ENCODE data around the gene GPR161.

The GPR161 gene

DNA sequence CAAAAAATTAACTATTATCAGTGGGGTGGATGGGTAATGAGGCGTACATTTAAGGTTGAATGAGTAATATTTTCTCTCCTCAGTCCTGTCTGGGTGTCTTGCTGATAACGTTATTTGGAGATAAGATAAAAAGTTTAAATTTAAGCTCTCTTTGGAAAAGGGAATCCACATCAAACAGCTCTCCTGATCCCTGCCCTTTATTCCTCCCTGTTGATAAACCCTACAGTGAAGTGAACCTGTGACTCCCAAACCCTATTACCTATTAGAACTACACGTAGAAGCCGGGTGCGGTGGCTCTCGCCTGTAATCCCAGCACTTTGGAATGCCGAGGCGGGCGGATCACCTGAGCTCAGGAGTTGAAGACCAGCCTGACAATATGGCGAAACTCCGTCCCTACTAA lies 9.9 kb upstream of the GPR161 start:
- DNase-seq (ENCODE audit: low read depth, low spot score) = no peak

DNA sequence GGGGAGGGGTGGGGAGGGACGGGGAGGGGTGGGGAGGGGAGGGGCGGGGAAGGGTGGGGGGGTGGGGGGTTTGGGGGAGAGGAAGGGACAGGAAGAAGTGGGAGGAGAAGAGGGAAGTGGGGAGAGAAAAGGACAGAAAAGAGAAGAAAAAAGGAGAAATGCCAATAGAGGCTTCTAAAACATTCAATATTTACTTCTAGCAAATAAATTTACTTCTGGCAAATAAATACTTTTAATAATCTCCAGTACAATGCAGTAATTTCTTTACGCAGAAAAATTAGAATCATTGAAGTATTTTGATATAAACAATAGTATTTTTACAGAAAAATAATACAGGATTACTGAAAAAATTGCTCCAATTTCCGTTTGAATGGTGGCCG lies 9.4 kb upstream of the GPR161 start:
- no peak for DNase-seq (ENCODE audit: low read depth, low spot score)

DNA sequence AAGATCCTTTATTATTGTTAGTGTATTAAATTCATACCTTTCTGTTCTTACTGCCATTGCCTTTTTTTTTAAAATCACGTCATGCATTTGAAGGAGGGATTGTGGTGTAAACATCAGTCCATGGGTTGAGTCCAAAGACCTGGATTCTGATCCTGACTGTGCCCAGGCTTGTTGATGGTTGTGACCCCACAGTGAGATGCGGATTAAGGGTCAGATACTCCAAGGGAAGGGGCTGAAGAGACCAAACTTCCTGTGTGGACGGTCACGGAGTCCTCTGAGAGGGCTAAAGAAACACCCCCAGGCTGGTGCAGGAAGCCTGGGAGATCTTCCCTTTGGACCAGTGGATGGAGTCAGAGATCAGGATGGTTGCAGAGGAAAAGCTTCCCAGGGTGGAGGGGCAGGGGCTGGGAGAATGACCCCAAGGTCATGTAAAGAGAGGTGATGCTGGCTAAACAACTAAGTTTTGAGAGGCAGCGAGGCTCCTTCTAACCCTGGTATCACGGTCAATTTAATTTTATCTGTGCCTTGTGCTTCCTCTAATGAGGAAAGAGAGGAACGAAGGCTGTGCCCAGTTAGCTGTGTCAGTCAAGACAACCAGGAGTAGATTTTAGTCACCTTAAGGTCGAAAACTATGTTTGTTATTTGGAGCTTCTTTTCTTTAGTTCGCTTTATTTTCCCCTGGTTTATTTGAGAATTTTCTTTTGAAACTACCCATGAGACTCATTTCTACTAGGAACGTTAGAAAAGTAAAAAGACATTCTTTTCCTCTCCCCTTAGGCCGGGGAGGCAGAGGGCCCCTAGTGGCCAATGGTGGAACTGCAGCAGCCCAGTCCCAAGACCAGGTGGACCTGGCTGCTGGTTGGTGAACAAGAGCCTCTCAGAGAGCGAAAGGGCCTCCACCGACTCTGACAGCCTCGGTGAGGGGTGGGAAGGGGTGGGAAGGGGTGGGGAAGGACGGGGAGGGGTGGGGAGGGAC lies 8.7 kb upstream of the GPR161 start:
- peak; percentile 55 for DNase-seq (ENCODE audit: low read depth, low spot score)

DNA sequence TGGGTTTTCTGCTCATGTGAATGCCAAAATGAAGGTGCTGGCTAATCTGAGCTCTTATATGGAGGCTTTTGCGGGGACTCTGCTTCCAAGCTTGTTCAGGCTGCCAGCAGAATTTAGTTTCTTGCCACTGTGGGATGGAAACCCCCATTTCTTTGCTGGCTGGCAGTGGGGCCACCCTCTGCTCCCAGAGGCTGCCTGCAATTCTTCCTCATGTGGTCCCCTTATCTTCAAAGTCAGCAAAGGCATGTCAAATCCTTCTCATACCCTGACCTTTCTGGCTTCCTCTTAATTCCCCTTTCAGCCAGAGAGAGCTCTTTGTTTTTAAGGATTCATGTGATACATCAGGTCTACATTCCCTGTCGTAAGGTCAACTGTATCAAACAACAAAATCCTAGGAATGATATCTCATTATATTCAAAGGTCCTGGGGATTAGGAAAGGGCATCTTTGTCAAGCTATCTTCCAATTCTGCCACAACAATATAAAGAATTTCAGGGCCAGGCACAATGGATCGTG lies 5.2 kb upstream of the GPR161 start:
- no peak for DNase-seq (ENCODE audit: low read depth, low spot score)

DNA sequence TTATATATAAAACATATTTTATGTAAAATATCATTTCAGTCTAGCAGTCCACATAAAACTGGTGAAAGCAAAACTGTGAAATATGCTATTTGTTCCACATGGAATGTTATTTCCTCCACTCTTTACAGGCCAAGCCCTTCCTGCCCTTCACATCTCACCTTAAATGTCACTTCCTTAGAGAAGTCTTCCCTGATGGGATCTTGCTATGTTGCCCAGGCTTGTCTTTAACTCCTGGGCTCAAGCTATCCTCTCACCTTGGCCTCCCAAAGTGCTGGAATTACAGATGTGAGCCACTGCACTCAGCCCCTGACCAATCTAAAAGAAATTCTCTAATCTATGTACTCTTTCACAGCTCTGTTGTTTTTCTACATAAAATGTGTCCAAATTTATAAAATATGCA lies 2.3 kb upstream of the GPR161 start:
- DNase-seq (ENCODE audit: low read depth, low spot score) = no peak

DNA sequence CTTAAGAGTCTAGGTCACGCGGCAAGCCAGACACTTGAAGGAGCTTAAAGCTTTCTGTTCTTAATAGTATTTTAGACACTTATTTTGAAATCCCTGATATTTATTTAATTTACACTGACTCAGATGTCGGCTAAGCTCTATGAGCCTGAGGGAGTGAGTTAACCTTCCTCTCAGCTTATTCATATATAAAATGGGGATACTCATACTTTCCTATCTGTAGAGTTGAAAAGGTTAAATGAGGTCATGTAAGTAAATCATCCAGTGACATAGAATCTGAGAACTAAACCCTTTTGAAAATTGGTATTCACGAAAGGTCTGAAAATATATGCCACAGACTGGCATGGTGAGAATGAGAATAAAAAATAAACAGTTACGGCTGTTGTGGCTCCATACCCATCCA lies 1.4 kb upstream of the GPR161 start:
- no peak for DNase-seq (ENCODE audit: low read depth, low spot score)

DNA sequence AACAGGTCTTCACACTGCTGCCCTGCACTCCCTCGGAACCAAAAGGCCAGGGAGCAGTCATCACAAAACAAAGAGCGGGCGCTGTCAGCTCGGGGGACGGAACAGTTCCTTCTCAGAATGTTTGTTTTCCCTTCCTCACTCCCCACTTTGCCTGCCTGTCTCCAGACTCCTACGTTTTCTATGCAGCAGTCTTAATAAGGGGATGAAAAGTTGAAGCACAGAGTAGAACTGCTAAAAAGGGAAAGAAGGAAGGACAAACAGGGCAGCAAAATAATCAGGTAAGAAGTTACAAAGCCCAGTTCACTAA lies 738 bp upstream of the GPR161 start:
- DNase-seq (ENCODE audit: low read depth, low spot score) = no peak

DNA sequence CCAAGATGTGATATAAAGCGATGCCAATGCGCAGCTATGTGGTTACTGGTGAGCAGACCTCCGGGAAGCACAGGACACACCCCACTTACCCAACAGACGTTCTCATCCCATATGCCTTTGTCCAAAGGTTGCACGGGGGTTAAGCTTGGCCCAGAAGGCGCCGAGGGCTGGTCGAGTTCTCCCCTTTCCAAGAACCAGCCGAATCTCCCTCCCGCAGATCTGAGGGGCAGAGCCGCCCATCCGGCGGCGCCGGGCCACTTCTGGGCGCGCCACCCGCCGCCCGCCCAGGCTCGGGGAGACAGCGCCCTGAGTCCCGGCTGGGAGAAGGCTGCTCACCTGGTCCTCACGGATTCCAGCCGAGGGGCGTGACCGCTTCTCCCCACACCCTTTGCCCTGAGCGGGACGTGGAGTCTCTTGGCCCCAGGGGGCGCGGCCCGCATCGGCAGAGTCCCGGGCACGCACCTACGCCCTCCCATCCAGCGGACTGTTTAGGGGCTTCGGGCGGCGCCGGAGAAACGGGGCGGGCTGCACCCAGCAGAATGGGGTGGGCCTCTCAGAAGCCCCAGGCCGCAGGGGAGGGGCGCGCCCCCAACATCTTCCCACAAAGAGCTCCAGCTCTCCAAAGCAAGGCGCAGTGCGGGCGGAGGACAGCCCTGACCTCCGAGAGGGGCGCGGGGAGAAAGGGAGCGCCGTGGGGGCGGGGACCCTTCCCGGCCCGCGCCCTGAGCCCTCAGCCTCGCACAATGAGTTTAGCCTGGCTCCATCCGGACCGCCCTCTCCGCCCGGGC lies 615 bp downstream of the GPR161 start:
- DNase-seq (ENCODE audit: low read depth, low spot score) = no peak

DNA sequence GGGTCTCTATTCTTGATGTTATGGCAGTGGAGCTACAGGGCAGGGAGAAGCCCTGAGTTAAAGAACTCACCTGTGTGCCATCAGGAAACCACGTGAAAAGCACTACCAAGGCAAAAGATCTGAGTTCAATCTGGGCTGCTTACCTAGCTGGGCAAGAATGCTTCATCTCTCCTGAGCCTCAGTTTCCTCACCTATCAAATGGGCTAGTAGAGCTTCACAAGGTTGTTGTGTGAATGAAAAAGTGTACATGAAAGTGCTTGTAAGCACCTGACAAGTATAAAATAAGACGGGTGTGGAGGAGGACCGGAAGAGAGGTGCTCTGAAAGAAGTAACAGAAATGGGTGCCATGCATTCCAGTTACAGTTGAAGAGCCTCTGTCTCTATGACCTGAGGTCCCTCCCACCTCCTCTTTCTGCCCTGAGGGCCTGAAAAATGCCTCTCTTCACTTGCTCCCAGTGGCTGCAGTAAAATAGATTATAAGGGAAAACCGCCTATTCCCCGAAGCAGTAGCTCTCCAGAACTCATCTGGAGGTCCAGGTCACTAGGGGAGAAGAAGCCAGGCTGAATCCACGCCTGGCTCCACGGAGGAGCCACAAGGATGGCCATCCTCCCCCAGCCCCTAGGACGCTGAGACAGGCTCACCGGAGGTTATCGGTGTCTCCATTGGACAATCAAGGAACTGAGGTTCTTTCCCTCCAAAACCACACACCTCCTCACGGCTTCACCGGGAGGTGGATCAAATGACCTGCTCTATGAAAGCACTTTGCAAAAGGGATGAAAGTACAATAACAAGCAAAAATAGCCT lies 1.4 kb downstream of the GPR161 start:
- DNase-seq (ENCODE audit: low read depth, low spot score) = no peak

DNA sequence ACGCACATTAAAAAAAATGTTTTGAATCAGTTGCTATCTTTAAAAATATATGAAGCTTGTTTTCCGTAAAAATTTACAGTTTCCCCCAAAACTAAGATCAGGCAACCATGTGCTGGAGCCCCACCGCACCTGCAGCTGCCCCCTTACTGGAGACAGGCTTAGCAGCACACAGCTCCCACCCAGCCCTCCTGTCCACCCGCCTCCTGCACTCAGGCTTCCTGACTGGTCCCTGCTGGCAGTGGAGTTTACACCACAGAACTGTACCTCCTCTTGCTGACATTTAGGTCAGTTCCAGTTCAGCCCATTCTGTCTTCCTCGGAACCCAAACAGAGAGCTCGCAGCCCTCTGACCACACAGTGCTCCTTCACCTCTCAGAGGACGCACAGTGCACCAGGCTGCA lies 2.1 kb downstream of the GPR161 start:
- DNase-seq (ENCODE audit: low read depth, low spot score) = no peak

DNA sequence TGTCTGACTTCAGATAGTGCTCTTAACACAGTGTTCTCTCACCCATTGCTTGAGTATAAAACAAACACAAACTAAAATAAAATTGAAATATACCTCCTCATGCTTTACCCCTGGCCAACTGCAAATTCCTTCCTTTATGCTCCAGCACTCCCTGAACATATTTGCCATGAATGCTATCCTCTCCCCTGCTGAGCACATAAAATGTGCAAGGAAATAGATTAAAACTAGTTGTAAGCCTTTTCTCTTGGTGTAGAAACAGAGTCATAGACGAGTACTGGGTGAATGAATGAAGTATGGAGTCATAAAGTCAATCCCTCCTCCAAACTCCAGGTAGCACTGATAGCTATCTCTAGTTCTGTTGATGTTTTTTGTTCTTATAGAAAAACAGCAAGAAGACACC lies 2.6 kb downstream of the GPR161 start:
- DNase-seq (ENCODE audit: low read depth, low spot score) = no peak

DNA sequence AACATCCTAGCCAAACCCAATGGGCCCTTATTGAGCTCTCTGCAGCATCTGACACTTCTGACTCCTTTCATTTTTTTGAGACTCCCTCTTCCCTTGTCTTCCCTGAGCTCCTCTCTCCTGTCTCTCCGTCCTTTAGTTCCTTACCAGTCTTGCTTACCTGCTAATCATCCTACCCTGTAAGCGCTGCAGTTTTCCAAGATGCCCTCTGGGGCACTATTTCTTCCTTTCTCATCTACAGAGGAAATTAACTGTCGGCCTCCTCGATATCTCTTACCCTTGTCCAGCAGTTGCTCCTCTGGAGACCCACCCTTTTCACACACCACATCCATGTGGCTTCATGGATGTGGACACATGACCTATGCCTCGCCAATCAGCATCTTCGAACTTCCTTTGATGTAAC lies 6.8 kb downstream of the GPR161 start:
- no peak for DNase-seq (ENCODE audit: low read depth, low spot score)

DNA sequence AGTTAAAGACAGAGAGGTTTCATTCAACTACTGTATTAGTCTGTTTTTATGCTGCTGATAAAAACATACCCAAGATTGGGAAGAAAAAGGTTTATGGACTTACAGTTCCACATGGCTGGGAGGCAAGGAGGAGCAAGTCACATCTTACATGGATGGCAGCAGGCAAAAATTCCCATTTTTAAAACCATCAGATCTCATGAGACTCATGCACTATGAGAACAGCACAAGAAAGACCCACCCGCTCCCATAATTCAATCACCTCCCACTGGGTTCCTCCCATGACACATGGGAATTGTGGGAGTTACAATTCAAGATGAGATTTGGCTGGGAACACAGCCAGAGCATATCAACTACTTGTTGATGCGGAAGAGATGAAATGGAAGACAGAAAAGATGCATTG lies 9.2 kb downstream of the GPR161 start:
- no peak for DNase-seq (ENCODE audit: low read depth, low spot score)

DNA sequence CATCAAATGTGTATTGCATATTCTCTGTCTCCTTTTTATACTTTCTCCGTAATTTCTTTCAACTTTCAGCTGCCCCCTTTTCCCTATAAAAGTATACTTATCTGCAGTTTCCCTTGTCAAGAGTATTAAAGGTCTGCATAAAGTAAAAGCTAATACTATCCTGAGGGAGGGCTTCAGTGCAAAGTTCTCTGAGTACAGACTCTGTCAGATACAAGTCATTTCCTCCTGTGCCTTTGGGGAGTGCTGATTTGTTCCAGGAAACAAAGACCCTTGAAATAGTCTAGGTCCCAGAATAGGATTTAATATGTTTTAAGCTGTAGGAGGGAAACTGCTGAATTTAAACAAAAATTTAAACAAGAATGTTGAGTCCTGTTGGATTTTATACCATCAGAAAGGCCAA lies 11.7 kb downstream of the GPR161 start:
- DNase-seq (ENCODE audit: low read depth, low spot score) = no peak

DNA sequence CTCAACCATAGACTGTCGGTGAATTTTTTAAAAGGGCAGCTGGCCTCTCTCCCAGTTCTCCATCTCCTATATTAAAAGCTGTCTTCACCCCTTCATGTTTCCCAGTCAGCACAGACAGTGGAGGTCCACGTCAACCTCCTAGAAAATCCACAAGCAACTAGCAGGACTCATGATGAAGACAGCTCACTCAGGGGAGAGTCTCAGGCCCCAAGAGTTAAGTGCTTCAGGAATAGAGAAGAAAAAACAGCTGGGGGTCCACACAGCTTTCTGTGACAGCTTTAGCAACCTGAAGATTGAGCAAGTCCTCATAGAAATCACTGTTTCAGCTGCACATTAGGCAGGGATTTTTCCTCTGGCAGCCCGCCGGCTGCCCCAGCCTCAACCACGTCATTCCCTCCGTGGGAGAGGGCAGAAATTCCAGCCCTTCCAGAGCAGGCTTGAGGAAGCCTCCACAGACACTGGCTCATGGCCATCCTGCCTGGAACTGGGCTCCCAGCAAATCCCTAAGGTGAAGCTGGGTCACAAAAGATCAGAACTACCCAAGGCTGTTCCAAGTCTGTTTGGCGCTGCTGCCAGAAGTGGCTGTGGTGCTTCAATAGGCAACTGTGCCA lies 15.2 kb downstream of the GPR161 start:
- DNase-seq (ENCODE audit: low read depth, low spot score) = no peak

DNA sequence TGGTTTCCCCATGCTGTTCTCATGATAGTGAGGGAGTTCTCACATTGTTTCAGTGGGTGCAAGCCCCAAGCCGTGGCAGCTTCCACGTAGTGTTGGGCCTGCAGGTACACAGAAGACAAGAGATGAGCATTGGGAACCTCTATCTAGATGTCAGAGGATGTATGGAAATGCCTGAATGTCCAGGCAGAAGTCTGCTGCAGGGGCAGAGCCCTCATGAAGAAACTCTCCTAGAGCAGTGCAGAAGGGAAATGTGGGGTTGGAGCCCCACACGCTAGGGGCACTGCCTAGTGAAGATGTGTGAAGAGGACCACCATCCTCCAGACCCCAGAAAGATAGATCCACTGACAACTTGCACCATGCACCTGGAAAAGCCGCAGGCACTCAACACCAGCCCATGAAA lies 17.0 kb downstream of the GPR161 start:
- DNase-seq (ENCODE audit: low read depth, low spot score) = no peak

DNA sequence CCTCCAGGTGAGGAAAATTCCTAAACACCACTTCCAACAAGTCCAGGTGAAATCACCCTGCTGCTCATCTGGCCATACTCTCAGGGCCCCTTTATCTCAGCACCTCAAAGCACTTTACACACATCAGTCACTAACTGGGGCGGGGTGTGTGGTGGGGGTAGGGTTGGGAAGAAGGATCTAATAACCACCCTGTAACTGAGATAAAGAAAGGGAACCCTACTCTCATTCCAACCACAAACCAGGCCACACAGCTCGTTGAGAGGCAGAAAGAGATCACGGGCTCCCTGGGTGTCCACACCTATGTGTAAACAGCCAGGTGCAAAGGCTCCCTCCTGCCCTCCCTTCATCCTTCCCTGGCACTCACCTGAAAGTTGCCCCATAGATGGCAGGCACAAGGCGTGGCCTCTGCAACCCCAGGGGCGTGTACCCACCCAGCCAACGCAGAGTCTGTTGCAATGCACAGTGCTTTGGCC lies 20.4 kb downstream of the GPR161 start:
- no peak for DNase-seq (ENCODE audit: low read depth, low spot score)

DNA sequence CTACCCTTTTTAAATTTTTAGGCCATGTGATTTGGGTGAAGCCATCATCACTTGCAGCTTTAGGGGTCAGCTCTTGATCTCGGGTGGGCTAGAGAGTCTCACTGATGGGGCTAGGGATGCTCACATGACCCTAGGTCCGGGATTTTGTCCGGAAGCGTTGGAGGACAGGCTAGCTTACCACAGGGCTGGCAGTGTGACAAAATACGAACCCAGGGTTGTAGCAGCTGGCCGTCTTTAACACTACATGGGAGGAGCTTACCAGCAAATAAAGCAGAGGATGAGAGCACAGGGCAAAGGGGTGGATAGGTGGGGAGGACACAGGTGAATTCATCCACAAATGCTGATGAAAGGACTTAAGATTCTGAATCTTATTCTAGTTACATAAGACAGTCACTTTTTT lies 21.9 kb downstream of the GPR161 start:
- no peak for DNase-seq (ENCODE audit: low read depth, low spot score)

DNA sequence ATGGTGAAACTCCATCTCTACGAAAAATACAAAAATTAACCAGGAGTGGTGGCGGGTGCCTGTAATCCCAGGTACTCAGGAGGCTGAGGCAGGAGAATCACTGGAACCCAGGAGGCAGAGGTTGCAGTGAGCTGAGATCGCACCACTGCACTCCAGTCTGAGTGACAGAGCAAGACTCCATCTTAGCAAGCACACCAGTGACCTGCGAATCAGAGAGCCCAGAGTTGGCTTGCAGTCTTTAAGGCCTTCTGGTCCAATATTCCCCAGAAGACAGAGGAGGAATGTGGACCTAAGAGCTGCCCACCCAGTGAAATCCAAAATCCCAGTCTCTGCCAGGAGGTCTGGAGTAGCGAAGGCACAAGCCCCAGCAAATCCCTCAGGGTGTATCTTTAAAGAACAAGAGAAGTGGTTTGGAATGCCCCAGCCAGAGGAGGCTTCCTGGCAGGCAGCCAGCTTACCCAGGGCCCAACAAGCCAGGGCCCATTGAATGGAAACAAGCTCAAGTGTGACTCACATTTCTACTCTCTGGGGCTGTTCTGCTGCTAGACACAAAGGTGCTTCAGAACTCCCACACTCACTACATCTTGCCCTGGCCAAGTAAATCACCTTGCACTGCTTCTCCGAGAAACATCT lies 23.9 kb downstream of the GPR161 start:
- no peak for DNase-seq (ENCODE audit: low read depth, low spot score)

DNA sequence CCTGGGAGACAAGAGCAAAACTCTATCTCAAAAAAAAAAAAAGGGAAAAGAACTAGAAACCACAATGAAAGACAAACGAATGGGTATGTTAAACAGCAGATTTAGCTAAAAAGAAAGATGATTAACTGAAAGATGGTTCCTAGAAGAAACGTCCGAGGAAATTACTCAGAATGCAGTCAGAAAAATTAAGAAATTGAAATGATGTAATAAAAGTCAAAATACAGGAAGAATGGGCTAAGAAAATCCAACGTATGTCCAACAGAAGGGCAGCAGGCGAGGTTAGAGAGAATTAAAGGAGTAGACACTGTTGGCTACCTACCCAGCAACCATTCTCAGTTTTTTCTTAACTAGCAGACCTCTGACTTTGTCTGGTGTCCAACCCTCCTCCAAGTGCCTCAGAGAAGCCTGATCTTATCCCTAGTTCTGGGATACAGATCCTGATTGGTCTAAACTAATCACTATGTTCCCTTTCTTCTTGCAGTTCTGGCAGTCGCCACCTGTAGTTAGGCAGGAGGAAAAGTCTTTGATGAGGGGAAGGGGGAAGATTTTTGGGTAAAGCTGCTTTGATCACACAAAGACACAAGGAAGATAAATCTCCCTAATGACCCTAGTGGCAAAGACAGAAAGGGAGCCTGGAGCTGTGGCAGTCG lies 25.7 kb downstream of the GPR161 start:
- no peak for DNase-seq (ENCODE audit: low read depth, low spot score)

DNA sequence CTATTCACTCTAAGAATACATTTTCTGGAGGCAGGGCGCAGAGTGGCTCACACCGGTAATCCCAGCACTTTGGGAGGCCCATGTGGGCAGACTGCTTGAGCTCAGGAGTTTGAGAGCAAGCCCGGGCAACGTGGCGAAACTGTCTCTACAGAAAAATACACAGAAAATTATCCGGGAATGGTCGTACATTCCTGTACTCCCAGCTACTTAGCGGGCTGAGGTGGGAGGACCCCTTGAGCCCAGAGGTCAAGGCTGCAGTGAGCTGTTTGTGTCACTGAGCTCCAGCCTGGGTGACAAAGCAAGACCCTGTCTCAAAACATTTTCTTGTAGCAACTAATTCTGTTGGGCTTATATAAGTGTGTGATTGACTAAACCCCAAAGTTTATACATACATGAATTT lies 30.5 kb downstream of the GPR161 start:
- no peak for DNase-seq (ENCODE audit: low read depth, low spot score)

All from activated CD4-positive, CD25-positive, alpha-beta regulatory T cell treated with anti-CD3 and anti-CD28 coated beads, Interleukin-2, amount 50 U/mL, for 16 hours (primary cell).